AG04449 (cell line): ENCODE results near the gene EIF2AK3.

Experiments
- CTCF ChIA-PET: fragments of 350-600 bp; formaldehyde crosslinking; extraction: SDS; loops from one replicate; lab custom pipeline; 2021; ENCODE audit warnings: antibody characterized with exemption; lab: Yijun Ruan, JAX
- POLR2A ChIA-PET: fragments of 400-600, 350-600 bp; formaldehyde crosslinking; extraction: SDS; loops from one replicate; lab custom pipeline; 2020; ENCODE audit warnings: antibody characterized with exemption, inconsistent platforms; lab: Yijun Ruan, JAX
- DNase-seq: peaks from one replicate; pipeline ENCODE4 v3.0.0-alpha.2; 2010; ENCODE audit warnings: low read depth, low spot score
- H3K4me3 ChIP-seq: 2 replicates; pipeline ENCODE4 v1.5.1; 2011; ENCODE audit warnings: low read depth, mild to moderate bottlenecking, control low read depth, low read length
- CTCF ChIP-seq: IDR thresholded peaks from one replicate; pipeline ENCODE4 v1.5.1; 2011; ENCODE audit warnings: mild to moderate bottlenecking, moderate library complexity, low read length, control low read depth, inconsistent platforms; ENCODE audit not compliant: insufficient read depth; ENCODE audit errors: missing control alignments

The EIF2AK3 gene

GRCh38 chr2:88538362-88538917 lies 88.8 kb downstream of the EIF2AK3 start:
- H3K4me3 ChIP-seq, result no peak overlapping the region
- no peak for TF ChIP-seq CTCF
- POLR2A ChIA-PET, result no interaction called here
- CTCF ChIA-PET, result interaction anchor here (1.0 kb wide), 1 partner anchor 8 kb away, joined by 3 read pairs; no protein-coding TSS in a partner anchor
- DNase-seq, result no peak

- H3K4me3 ChIP-seq, result no peak overlapping the region
- no peak for DNase-seq
- POLR2A ChIA-PET, result no interaction called here
- no peak for TF ChIP-seq CTCF
- CTCF ChIA-PET, result no interaction called here
Measured at GRCh38 chr2:88537640-88538039, 89.6 kb downstream of the EIF2AK3 start.

- TF ChIP-seq CTCF, result no peak
- no peak for DNase-seq
- H3K4me3 ChIP-seq, result no peak overlapping the region
- ChIA-PET POLR2A (no interaction called here), CTCF (interaction anchor here (1.3 kb wide), 1 partner anchor 9 kb away, joined by 3 read pairs; no protein-coding TSS in a partner anchor)
Measured at GRCh38 chr2:88530081-88530480, 97.2 kb downstream of the EIF2AK3 start.

- POLR2A ChIA-PET, result no interaction called here
- CTCF ChIA-PET, result no interaction called here
- no peak for DNase-seq
- no peak overlapping the region for H3K4me3 ChIP-seq
- TF ChIP-seq CTCF, result no peak
Measured at GRCh38 chr2:88521445-88522073, 105.7 kb downstream of the EIF2AK3 start.

GRCh38 chr2:88517759-88518201 lies 109.5 kb downstream of the EIF2AK3 start:
- POLR2A ChIA-PET, result no interaction called here
- no peak for TF ChIP-seq CTCF
- no peak overlapping the region for H3K4me3 ChIP-seq
- no peak for DNase-seq
- CTCF ChIA-PET, result no interaction called here
